Vagina (tissue), 2 donors: Measurements from ENCODE around the gene FOXA2.

ENCODE experiments used
- CTCF ChIP-seq, 3 experiments: fragments of 450-650 bp in 2 of 3; fragments of 200-600 bp in 1 of 3; sonication (generic) in 1 of 3; IDR thresholded peaks; one replicate each; pipeline ENCODE4 v1.5.1; 2017 to 2019; ENCODE audit warnings: antibody characterized with exemption in 3 of 3, mild to moderate bottlenecking in 2 of 3, moderate library complexity in 2 of 3
- POLR2AphosphoS5 ChIP-seq, 2 donors: sonication (generic); formaldehyde crosslinking; IDR thresholded peaks; one replicate each; pipeline ENCODE4 v1.9.0; 2017; ENCODE audit warnings: antibody characterized with exemption in 2 of 2, mild to moderate bottlenecking in 2 of 2, low read depth in 1 of 2; ENCODE audit not compliant: insufficient read depth in 1 of 2

- no peak for TF ChIP-seq CTCF (IDR thresholded peaks at IDR 0.05)
- no peak for TF ChIP-seq POLR2AphosphoS5 (IDR thresholded peaks at IDR 0.05; ENCODE audit: insufficient read depth in 1 of 2, low read depth in 1 of 2)
These were observed 26.7 kb downstream of the FOXA2 start for GRCh38 chr20:22557403-22558276.
